Right atrium auricular region (tissue), 2 donors: ENCODE results near the gene TEAD1. TPM values are rescaled to one million over a fixed set of nuclear protein-coding genes. Genes with fewer than 3 reads are reported as not detected.

ENCODE experiments used
- DNase-seq: peaks from one replicate; pipeline ENCODE4 v3.0.0-alpha.2; 2019; ENCODE audit warnings: low spot score
- H3K27ac ChIP-seq, 2 donors: fragments of 200-600 bp; sonication (generic); 1 replicate in 1 of 2; 2 replicates in 1 of 2; pipeline ENCODE4 v1.5.1; 2016 to 2019
- H3K27me3 ChIP-seq, 2 donors: fragments of 200-600 bp; sonication (generic); one replicate each; pipeline versions ENCODE4 v1.5.1 to v1.6.0; 2017 to 2019
- H3K36me3 ChIP-seq: fragments of 200-600 bp; sonication (generic); one replicate; pipeline ENCODE4 v1.5.1; 2016
- H3K4me1 ChIP-seq, 2 donors: fragments of 200-600 bp; sonication (generic); one replicate each; pipeline versions ENCODE4 v1.5.1 to v1.6.0; 2017 to 2019
- H3K4me3 ChIP-seq, 2 donors: fragments of 200-600 bp; sonication (generic); 1 replicate in 1 of 2; 2 replicates in 1 of 2; pipeline ENCODE4 v1.5.1; 2017 to 2019; ENCODE audit warnings: mild to moderate bottlenecking in 1 of 2, moderate library complexity in 1 of 2
- H3K9me3 ChIP-seq, 2 donors: fragments of 200-600 bp; sonication (generic); one replicate each; pipeline ENCODE4 v1.5.1; 2019
- total RNA-seq, 2 donors: library from RNA; depleted of rRNA; stranded (reverse); fragments of >200 nt; gene quantifications; one replicate each; pipeline ENCODE4 v1.1.0, GENCODE V29; 2016
- TF ChIP-seq, protein P1 (sequence below), 2 donors: fragments of 200-600 bp; sonication (generic); IDR thresholded peaks; one replicate each; pipeline ENCODE4 v1.5.1; 2019; ENCODE audit warnings: antibody characterized with exemption in 2 of 2

Gene TEAD1
- total RNA-seq, 2 donors from 2014 or later: 73.8 to 99.8 TPM

DNA sequence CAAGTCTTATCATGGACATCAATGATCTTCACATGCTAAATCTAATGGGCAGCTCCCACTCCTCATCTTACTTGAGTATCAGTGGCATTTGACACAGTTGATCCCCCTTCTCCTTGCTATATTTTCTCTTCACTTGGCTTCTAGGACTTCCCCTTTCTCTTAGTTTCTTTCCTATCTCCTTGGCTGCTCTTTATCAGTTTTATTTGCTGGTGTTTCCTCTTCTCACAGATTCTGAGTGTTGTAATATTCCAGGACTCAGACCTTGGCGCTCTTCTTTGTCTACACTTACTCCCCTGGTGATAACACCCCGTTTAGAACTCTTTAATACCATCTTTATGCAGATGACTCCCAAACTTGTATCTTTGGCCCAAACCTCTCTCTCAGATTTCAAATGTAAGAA is 301.0 kb downstream of the TEAD1 start:
- H3K27me3 ChIP-seq: no peaks in the 10 kb centered on the region
- no peaks in the 10 kb centered on the region for H3K36me3 ChIP-seq
- H3K4me3 ChIP-seq: no peak overlapping the region
- no peak for DNase-seq
- H3K27ac ChIP-seq: no peak overlapping the region
- TF ChIP-seq, protein P1, sequence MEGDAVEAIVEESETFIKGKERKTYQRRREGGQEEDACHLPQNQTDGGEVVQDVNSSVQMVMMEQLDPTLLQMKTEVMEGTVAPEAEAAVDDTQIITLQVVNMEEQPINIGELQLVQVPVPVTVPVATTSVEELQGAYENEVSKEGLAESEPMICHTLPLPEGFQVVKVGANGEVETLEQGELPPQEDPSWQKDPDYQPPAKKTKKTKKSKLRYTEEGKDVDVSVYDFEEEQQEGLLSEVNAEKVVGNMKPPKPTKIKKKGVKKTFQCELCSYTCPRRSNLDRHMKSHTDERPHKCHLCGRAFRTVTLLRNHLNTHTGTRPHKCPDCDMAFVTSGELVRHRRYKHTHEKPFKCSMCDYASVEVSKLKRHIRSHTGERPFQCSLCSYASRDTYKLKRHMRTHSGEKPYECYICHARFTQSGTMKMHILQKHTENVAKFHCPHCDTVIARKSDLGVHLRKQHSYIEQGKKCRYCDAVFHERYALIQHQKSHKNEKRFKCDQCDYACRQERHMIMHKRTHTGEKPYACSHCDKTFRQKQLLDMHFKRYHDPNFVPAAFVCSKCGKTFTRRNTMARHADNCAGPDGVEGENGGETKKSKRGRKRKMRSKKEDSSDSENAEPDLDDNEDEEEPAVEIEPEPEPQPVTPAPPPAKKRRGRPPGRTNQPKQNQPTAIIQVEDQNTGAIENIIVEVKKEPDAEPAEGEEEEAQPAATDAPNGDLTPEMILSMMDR (IDR thresholded peaks at IDR 0.05): no peak
- H3K9me3 ChIP-seq: no peaks in the 10 kb centered on the region
- H3K4me1 ChIP-seq: no peaks in the 10 kb centered on the region

DNA sequence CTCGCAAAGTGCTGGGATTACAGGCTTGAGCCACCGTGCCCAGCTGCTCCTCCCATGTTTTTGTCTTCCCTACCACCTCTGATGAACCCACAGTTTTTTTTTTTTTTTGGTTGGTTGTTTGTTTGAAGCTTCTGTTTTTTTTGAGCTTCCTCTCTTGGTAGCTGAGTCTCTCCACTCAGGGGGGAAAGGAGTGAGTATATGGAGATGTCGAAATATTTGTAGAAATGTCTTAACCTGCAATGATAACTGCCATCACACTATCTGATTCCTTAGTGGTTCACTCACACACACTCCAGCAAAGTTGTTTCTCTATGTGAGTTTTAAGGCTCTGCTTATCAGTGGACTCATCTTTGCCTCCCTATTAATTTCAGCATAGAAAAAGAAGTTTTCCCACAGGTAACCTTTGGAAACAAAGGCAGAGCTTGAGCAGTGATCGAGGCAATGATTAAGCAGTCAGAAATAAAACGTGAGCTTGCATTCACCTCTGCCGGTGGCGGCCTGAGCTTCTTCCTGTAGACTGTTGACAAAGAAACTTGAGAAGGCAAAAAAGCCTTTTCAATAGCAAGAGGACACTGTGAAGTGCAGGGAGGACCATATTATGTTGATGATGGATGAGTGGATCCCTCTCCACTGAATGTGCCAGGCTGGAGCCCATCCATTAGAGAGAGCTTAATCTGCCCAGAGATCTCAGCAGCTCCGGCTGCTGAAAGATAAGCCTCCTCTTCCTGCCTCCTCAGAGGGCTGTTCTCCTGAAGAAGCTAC is 305.9 kb downstream of the TEAD1 start:
- H3K9me3 ChIP-seq: no peaks in the 10 kb centered on the region
- no peak overlapping the region for H3K4me3 ChIP-seq
- H3K36me3 ChIP-seq: no peaks in the 10 kb centered on the region
- no peak overlapping the region for H3K27ac ChIP-seq
- H3K27me3 ChIP-seq: no peaks in the 10 kb centered on the region
- H3K4me1 ChIP-seq: no peaks in the 10 kb centered on the region
- TF ChIP-seq, protein P1 (IDR thresholded peaks at IDR 0.05): no peak
- no peak for DNase-seq

DNA sequence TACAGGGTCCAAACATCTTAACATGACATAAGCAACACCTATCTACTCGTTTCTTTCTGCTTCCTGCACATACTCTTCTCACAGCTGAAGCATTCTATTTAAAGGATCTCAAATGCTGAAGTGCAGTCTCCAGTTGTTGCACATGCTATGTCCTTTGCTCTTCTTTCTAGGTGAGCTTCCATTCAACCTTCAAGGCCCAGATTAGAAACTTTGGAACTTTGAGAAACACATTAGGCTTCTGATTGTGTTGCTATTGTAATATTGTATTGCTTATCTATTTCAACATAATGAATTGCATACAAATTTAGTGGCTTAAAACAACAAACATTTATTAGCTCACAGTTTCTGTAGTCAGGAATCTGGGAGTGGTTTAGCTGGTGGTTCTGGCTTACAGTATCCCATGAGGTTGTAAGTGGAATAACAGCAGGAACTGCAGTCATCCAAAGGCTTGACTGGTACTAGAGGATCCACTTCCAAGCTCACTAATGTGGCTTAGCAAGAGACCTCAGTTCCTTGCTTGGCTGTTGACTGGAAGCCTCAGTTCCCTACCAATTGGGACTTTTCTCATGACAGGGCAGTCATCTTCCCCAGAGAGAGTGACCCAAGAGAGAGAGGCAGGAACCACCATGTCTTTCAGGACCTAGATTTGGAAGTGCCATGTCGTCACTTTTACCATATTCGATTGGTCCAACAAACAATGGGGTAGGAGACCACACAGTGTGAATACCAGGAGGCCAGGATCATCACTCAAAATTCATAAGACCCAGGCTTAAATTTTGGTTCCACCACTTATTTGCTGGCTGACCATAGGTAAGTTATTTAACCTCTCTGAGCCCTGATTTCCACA is 307.7 kb downstream of the TEAD1 start:
- Histone ChIP-seq H3K27ac (no peak overlapping the region), H3K9me3 (no peaks in the 10 kb centered on the region), H3K4me3 (no peak overlapping the region), H3K4me1 (no peaks in the 10 kb centered on the region), H3K27me3 (no peaks in the 10 kb centered on the region), H3K36me3 (no peaks in the 10 kb centered on the region)
- no peak for DNase-seq
- TF ChIP-seq, protein P1 (IDR thresholded peaks at IDR 0.05): no peak

DNA sequence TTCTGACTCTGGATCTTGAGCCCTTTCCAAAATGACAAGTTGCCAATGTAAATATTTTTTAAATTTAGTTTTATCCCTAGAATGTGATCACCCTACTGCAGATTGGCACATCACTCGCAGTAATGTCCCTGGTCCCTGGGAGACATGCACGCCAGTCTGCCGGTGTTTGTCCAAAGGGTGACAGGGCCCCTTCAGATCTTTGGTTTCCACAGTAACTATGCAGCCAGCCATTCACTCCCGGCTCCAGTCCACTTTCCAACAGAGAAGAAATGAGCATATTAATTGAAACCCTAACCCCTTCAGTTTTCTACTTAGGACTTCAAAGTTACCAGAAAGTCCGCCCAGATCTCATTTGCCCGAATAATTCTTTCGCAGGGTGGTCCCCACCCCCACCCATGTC is 309.1 kb downstream of the TEAD1 start:
- TF ChIP-seq, protein P1 (IDR thresholded peaks at IDR 0.05): no peak
- H3K36me3 ChIP-seq: no peaks in the 10 kb centered on the region
- H3K4me1 ChIP-seq: no peaks in the 10 kb centered on the region
- H3K4me3 ChIP-seq: no peak overlapping the region
- no peaks in the 10 kb centered on the region for H3K27me3 ChIP-seq
- H3K9me3 ChIP-seq: no peaks in the 10 kb centered on the region
- no peak for DNase-seq
- H3K27ac ChIP-seq: no peak overlapping the region

DNA sequence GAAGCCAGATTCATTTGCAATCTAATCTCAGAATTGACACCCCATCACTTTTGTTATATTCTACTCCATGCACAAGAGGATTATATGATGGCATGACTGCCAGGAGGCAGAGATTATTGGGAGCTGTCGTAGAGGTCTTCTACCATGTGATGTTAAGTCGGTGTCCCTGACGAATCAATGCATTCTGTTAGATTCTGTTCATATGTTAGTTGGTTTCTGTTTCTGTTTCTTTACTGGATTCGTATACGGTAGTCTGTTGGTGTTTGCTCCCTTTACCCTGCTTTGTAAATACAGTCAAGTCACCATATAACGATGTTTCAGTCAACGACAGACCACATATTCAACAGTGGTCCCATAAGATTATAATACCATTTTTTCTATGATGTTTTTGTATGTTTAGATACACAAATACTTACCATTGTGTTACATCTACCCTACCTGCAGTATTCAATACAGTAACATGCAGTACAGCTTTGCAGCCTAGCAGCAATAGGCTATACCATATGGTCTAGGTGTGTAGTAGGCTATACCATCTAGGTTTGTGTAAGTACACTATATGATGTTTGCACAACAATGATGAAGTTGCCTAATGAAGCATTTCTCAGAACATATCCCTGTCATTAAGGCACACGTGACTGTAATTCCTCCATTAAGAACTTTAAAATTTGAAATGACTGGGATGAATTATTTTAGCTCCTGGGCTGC is 312.1 kb downstream of the TEAD1 start:
- TF ChIP-seq, protein P1 (IDR thresholded peaks at IDR 0.05): no peak
- H3K9me3 ChIP-seq: no peaks in the 10 kb centered on the region
- no peaks in the 10 kb centered on the region for H3K27me3 ChIP-seq
- H3K36me3 ChIP-seq: no peaks in the 10 kb centered on the region
- no peak overlapping the region for H3K27ac ChIP-seq
- H3K4me3 ChIP-seq: no peak overlapping the region
- H3K4me1 ChIP-seq: no peaks in the 10 kb centered on the region
- DNase-seq: no peak
